Smooth muscle cell of the brain vasculature (primary cell): ENCODE results near the gene KCNQ1.

Experiments used
- DNase-seq: peaks from one replicate; pipeline ENCODE4 v3.0.0-alpha.2; 2012; ENCODE audit warnings: low read depth, low spot score

The KCNQ1 gene

DNA sequence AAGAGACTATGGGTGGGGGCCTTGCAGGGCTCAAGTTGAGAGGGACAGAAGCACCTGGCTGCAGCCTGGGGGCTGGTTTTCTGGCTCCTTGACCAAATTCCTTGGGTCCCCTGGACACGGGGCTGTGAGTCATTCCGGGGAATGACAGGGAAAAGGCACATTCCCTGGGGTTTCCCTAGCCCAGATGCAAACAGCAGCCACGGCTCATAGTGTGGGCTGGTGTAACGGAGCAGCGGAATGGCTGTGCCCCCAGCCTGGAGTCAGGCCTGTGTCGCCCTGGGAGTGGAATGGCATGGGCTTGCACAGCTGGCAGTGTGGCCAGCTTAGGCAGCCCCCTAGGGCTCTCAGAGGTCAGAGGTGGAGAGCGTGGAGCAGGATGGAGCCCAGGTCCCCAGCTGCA is 332.6 kb downstream of the KCNQ1 start:
- no peak for DNase-seq

DNA sequence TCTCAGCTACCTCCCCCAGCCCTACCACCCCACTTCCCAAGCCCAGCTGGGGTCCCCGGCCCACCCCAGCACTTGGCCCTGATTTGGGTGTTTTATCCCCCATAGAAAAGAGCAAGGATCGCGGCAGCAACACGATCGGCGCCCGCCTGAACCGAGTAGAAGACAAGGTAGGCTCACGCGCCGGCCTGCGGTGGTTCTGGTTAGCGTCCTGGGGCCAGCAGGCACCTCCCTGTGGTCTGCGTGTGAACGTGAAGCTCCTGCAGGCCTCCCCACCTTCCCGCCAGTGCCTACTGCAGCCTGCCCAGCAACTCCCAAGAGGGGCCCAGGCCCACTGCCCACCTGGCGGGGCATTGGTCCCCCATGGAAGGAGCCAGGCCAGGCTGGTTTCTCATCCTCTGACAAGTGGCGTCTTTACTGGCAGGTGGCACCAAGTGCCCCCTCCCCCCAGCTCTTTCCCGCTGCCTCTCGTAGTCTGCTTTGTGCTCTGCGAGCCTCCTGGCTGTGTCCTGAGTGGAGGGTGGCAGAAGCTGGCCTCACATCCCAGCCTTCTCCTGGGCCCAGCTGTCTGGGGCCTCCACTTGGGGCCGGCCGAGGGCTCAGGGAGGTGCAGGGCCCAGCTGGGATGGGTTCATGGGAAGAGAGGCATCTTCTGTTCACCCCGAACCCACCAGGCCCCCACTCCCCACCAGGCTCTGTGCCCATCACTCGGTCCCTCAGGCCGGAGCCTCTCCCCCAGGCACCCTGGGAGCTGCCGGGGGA is 333.2 kb downstream of the KCNQ1 start:
- DNase-seq, result no peak

- DNase-seq, result no peak
Observed at GRCh38 chr11:2778630-2779498, 334.1 kb downstream of the KCNQ1 start.

GRCh38 chr11:2779499-2779980 is 334.7 kb downstream of the KCNQ1 start:
- no peak for DNase-seq

GRCh38 chr11:2779981-2780849 is 335.4 kb downstream of the KCNQ1 start:
- no peak for DNase-seq

DNA sequence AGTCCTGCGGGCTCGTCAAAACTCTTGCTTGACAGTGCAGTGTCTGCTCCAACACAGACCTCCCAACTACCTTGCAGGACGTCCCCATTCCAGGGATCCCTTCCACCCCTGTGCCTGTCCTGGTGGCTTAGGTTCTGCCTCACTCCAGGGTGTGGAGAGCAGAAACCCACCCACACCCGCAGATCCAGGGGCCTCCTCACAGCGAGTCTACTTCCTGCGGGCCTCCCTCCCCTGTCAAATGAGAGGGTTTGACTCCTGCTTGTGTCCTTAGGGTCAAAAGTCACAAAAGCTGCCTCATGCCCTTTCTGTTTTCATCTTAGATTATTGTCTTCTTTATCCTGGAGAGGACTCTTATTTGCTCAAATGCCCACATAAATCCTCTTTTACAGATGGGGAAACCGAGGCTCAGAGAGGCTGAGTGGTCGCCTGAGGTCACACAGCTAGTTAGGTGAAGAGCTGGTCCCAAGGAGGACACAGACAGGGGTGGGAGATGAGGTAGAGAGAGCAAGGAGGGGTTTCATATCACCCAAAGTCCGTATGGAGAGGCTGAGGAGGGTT is 336.1 kb downstream of the KCNQ1 start:
- DNase-seq, result no peak

DNA sequence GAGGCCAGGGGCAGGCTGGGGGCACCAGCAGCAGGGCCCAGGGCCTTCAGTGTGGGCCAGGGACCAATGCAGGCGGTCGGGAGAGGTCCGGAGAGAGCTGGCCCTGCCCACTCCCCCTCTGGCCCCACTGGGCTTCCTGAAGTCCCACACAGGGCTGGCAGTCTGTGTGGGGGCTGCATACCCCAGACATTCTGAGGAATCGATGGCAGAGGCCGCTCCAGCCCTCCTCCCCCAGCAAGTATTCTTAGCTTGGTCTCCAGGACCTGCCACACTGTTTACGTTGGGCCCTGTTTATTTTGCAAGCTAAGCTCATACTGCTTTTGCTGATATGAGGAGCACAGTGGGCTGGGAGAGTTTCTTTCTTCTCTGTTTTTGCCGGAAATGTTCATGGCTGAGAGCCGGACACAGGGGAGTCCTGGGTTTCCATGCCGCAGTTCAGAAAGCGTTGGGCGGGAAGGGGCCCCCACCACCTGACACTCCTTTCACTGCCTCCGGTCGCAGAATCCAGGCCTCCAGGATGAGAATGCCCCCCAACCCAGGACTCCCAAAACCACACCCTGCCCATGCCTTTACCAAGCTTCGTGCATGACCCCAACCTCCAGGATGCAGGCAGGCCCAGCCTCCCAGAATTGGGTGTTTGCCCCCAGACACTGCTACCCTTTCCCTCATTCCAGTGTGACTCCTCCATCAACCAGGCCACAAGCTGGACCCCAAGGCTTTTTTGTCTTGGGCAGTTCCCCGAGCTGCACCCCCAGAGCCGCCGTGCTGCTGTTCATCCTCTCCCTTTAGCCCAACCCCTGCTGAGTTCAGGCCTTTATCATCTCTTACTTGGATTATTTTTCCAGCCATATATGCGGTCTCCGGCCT is 336.8 kb downstream of the KCNQ1 start:
- no peak for DNase-seq

GRCh38 chr11:2782769-2783168 is 338.0 kb downstream of the KCNQ1 start:
- DNase-seq, result no peak

GRCh38 chr11:2783536-2784082 is 338.8 kb downstream of the KCNQ1 start:
- no peak for DNase-seq

DNA sequence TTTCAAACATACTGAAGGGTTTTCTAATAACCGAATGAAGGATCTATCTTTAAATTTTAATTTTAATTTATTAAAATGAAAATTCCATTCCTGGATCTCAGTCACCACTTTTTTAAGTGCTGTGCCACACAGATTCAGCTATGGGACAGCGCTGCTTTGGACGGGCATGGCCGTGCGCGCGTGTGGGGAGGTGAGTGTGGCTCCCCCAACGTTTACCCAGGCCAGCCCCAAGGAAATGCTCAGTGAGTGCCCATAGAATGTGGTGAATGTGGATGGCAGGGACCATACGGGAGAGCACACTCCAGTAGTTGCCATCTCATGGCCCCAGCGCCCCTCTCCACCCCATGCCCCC is 343.0 kb downstream of the KCNQ1 start:
- no peak for DNase-seq

DNA sequence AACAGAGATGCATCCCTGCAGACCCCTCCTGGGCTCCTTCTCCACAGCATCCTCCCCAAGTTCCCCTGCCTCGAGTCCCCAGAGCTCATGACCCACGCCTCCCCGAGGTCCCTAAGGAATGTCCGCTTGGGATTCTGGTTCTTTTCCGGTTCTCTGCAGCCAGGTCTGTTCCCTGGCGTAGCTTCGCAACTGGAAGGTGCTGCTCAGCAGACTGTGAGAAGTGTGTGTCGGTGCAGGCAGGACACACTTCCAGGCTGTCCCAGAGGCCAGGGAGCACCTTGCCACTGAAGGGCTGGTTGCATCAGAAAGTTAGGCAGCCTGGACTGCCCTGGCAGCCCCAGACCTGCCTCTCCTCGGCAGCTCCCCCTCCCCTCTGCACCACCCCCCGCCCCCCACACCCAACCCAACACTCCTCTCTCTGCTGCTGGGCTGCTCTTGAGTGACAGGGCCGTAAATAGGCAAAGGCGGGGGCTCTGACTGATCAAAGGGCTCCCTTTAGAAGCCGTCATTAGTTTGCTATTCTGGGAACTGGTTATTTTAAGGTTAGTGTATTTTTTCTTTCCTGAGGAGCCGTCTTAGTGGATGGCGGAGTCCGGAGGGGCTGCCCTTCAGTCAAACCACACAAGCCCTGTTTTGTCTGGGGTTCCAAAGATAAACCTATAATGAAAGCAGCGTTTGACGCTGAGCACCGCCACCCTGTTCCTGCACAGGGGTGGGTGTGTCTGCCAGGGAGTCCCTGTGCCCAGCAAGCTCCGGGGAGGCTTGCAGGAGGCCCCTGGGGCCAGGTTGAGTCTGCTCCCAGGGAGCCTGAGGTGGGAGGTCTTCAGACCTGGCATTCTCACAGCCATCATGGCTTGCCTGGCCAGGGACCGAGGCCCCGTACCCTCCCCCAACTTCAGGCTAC is 343.6 kb downstream of the KCNQ1 start:
- DNase-seq, result no peak

GRCh38 chr11:2789331-2789730 is 344.5 kb downstream of the KCNQ1 start:
- DNase-seq, result no peak

DNA sequence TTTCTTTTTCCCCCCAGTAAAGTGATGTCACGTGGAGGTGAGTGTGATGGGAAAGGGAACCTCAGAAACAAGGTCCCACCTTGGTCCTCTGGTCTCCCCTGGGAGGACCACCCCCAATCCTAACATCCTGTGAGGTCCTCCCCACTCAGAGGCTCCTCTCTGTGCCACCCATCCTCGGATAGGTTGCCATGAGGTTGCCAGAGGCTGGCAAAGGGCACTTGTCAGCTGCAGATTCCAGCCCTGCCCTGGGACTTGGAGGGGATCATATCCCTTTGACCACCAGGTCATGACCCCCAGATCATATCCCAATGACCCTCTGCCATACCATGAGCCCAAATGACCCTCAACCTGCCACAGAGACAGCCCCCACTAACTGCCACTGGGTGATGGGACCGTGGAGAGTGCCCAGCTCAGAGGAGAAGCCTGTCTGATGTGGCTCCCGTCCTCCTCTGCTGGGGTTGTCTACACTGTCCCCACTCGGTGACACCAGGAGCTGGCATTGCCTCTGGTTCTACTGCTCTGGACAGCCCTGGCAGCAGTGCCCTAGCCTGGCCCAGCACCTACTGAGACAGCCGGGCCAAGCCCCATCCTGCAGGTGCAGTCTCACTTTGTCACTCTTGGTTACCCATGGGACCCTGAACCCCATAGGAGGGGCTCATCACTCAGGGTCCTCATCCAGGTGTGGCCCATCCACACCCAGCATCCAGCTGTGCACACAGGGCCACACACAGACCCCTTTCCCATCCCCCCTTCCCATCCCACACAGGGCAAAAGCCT is 345.2 kb downstream of the KCNQ1 start:
- no peak for DNase-seq

DNA sequence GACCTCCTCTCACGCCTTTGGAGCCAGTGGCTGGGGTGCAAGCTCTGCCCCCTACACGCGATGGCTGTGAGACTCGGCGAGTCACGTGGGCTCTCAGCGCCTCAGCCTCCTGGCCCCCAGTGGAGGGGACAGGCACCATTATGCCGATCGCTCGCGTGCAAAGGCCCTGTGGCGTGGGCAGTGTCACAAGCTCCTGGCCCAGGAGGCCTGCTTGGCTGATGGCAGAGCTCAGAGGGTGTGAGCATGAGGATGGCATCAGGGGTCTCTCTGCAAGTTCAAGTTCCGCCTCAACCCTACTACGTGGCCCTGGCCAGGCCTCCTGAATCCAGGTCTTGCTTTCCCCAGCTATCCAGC is 345.7 kb downstream of the KCNQ1 start:
- DNase-seq, result no peak

- DNase-seq, result no peak
Observed at GRCh38 chr11:2791139-2791520, 346.3 kb downstream of the KCNQ1 start.

GRCh38 chr11:2791521-2792380 is 346.9 kb downstream of the KCNQ1 start:
- no peak for DNase-seq

GRCh38 chr11:2792381-2793250 is 347.8 kb downstream of the KCNQ1 start:
- no peak for DNase-seq
